ACHN (cell line): ENCODE results near the gene PHLDA2.

ENCODE experiments used
- DNase-seq: peaks from one replicate; pipeline ENCODE4 v3.0.0-alpha.2; 2015
- in situ Hi-C: cut with HindIII; loops from 2 replicates; pipeline ENCODE4 v1.10.0; 2017; ENCODE audit warnings: low sequenced_read_pairs, low pct_ligation_motif_present, low pct_unique_long_range_greater_than_20kb

The PHLDA2 gene

DNA sequence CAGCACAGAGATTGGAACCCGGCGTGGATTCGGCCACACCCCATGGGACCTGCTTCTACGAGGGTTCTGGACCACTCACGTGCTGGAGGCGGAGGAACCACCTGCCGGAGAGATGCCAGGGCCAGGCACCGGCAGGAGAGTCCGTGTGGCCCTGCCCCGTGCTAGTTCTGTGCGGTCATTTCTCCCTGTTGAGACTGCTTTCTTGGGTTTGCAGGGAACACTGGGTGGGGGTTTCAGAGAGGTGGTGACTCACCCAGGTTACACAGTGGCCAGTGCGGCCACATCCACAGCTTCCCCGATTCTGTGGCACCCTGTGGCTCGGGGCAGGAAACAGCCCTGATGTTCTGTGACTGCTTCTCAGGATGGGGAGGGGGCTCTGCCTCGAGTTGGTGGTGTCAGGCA, 3.6 kb upstream of the PHLDA2 start:
- DNase-seq: peak; percentile 51
- in situ Hi-C loops: no loop called here

DNA sequence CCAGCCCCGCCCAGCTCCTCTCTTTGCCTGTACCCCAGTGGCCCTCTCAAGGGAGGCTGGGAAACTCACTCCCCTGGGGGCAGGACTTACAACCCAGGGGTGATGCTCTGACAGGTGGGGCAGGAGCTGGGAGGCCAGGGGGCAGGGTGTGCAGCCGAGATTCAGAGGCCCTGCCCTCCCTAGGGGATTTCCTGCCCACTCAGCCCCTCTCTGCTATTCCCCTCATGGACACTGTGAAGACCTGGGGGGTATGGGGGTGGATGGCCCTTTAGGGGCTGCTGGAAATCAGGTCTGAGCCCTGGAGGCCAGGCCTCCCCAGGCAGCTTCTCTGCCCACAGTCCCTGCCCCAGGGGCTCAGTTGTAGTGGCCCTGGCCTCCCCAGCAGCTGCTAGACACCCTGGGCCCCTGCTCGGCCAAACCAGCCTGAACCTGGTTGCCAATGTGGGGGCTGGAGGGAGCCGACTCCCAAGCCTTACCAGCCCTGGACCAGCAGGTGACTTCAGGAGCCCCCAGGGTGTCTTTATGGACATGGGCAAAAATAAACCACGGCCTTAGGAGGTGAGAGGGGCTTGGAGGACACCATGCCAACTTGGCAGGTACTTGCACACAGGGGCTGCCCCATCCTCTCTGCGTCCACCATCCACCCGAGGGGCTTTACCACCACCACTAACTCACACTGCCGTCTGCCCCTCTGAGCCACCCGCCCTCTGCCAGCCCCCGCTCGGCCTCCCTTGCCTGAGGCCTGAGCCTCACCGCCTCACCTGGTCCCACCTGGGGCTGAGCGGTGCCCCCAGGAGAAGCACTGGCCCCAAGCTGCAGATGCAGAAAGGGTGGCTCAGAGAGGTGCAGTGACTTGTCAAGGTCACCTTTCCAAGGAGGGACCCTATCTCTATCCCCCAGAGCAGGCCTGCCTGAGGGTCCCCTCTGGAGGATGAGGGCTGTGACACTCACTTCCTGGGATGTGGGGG, 2.8 kb upstream of the PHLDA2 start:
- in situ Hi-C loops: no loop called here
- no peak for DNase-seq

DNA sequence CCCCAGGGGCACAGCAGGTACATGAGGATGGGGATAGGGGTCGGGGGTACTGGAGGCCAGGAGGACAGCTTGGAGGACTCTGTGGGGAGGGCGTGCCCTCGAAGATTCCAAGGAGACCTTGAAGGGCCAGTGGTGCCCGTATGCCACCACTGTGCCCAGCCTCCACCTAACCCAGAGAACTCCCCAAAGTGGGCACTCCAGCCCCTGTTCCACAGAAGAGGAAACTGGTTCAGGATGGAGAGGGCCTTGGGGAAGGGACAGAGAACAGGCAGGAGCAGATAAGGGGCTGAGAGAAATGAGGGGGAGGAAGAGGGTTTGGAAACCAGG, 2.2 kb upstream of the PHLDA2 start:
- in situ Hi-C loops: no loop called here

DNA sequence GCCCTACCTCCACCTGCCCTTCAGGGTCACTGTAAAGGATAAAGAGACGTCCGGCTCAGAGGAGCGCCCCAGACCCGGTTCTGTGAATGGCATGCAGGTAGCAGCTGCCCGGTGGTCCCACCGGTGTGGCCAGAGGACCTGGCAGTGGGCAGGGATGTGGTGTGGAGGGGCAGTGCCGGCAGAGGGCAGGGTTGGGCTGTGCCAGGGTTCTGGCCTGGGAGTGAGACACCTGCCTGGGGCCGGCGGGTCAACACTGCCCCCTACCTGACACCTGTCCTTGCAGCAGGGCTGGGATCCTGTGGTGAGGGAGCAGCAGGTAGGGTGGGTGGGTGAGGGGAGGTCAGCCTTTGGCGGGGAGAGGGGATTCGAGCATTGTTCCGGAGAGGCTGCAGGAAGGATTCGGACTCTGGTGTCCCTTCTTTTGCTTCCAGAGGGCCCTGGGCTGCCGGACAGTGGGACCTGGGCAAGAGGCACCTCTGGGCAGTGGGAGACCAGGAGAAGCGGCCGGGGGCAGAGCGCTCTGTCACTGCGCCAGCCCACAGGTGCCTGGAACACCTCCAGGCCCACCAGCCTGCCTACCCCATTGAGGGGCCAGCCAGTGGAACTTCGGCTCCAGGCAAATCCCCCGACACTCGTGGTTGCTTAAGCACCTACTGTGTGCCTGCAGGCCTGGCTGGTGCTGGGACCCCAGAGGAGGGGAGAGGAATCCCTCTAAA, 1.6 kb upstream of the PHLDA2 start:
- DNase-seq: peak; percentile 78
- in situ Hi-C loops: no loop called here

More for the DNA sequence above, 2.2 kb upstream of the PHLDA2 start:
- no peak for DNase-seq

DNA sequence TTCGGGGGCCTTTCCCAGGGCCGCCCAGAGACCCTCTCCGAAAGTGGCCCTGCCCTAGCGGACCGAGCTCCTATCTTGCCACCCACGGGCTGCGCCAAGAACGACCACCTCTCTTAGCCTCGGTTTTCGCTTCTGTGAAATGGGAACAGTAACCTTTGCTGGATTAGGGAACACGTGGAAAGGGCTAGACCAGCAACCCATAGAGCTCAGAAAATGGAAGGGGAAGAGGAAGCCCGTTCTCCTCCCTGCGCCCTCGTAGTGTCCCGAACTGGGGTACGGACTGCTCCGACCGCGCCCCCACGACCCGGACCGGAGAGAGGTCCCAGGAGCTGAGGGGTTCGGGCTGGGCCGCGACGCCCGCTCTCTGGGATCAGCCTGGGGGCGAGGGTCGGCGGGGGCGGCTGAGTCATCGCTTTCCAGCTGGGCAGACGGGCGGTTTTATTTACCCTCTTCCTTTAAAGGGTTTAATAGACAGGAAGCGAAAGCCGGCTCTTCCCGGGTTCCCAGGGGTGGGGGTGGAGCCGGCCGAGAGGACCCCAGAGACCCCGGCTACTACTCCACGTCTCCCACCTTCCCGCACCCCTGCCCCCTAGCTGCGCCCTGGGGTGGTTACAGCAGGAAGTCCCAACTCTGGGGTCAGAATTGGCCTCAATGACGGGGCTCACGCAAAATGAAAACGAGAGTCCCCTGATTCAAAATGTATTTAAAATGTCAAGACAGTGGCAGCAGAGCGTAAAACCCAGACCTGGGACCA, 907 bp upstream of the PHLDA2 start:
- in situ Hi-C loops: no loop called here
- DNase-seq: peak; percentile 49

DNA sequence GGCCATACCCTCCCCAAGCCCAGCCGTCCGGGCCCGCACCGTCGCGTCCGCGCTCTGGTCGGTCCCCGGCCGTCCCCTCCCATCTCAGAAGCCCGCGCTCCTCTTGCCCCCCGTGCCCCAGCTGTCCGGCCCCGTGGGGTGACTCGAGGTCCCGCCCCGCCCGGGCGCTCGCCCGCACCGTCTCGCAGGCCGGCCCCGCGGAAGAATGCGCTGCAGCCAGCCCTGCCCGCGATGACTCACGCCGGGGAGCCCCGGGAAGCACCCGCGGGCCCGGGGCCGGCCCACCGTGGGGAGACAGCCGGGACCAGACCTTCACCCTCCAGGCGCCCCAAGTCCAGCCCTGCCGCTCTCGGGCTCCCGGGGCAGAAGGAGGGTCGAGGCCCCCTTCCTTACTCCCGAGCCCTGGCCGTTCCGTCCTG, 320 bp upstream of the PHLDA2 start:
- DNase-seq: peak; percentile 83
- in situ Hi-C loops: no loop called here

DNA sequence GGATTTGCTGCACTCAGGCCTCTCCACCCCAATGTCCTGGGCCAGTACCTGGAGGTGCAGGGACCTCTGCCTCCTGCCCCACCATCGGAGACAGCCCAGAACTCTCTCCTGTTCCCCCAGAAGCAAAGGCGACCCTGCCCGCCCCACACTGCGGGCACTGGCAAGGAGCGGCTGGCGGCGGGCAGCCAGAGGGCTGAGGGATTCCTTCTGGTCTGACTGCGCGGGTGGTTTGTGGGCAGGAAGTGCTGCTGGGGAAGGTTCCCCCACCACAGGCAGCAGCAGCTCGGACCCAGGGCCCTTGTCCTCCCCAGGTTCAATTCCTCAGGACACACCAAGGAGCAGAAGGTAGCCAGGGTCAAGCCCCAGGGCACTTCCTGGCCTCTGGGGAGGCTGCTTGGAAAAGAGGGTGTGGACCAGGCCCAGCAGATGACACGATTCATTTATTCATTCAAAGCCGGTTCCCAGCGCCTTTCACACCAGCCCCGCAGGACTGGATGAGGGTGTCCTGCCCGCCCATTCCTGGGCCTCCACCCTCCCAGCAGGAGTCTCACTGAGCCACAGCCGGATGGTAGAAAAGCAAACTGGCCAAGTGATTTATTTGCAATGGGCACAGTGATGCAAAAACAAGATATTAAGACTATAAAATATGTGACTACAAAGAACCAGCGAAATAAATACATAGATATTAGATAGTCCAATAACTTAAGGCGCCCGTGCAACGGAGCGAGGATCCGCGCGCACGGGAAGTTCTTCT, 1.2 kb downstream of the PHLDA2 start:
- peak; percentile 36 for DNase-seq
- in situ Hi-C loops: no loop called here

DNA sequence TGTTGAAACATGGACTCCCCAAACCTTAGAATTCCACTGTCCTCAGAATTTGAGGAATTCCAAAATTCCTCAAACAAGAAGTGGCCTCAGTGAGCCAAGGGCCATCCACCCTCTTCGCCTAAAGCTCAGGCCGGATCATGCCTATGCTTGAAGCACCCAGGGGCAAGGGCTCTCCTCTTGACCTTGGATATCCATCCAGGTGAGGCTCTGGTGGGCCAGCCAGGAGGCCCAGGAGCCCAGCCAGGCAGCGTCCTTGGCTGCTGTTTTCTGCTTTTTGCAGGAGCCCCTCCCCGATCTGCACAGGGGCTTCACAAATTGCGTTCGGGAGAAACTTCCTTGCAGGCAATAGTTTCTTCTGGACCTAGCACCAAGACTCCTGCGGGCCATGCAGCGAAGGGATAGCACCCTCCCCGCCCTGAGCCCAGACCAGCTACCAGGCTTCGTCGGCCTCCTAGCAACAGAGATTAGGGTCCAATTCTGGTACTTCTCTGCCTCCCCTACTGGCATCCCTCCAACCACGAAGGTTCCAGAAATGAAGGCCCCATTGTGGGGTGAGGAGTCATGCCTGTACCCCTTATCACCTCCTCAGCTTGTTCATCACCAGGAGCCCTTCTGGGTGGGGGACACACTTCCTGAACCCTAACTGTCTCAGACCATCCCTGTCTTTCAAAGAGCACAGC, 2.0 kb downstream of the PHLDA2 start:
- no peak for DNase-seq
- in situ Hi-C loops: no loop called here

DNA sequence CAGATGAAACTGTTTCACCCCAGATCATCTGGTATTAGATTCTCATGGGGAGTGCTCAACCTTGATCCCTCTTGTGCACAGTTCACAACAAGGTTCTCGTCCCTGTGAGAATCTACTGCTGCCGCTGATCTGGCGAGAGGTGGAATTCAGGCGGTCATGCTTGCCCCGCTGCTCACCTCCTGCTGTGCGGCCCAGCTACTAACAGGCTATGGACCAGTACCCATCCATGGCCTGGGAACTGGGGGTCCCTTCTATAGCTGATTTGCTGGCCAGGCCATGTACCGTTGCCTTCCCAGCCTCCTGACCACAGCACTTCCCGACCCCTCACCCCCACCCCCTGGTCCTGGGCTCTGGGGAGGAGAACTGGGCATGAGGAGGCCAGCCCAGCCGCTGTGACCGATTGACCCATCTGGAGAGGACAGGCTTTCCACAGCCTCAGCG, 2.6 kb downstream of the PHLDA2 start:
- in situ Hi-C loops: no loop called here
- no peak for DNase-seq

DNA sequence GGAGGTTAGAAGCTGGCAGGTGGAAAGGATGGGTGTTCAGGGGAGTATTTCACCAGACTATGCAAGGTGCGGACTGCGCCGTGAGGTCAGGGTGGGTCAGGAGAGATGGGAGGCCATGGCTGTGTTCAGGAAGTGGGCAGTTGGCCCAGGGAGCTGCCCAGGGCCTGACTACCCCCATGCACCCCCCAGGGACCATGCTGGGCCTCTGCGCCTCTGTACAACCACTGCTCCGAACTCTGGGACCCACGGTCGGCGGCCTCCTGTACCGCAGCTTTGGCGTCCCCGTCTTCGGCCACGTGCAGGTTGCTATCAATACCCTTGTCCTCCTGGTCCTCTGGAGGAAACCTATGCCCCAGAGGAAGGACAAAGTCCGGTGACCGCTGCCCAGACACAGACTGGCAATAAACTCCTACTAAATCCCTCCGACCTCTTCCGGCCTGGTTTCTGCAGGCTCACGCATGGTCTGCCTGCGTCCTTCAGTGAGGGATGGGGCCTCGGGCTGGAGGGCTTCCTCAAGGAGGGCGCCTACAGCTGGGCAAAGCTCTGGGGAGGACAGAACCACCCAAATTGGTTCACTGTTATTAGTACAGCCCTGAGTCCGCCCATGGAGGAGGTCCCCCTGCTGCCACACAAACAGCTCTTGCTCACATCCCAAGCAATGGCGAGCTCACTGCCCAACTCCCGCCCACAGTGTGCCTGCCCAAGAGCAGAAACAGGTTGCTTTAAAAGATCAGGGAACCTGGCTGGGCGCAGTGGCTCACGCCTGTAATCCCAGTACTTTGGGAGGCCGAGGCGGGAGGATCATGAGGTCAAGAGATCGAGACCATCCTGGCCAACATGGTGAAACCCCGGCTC, 4.2 kb downstream of the PHLDA2 start:
- no peak for DNase-seq
- in situ Hi-C loops: no loop called here

DNA sequence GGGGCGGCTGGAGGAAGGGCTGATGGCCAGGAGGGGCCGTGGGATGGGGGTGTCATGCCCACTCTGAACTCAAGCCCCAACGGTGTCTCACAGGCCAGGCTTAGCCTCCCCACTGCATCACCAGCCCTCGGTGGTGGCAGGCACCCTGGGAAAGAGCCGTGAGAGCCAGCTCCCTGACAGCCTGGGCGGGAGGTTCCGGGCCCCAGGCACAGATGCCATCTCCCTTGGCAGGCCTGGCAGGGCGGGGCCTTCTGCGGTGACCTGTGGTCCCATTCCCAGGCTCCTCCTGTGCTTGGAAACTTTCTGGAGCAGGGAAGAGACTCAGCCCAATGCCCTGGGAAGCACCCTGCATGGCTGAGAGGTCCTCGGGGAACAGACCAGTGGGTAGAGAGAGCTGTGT, 4.8 kb downstream of the PHLDA2 start:
- DNase-seq: no peak
- in situ Hi-C loops: no loop called here

DNA sequence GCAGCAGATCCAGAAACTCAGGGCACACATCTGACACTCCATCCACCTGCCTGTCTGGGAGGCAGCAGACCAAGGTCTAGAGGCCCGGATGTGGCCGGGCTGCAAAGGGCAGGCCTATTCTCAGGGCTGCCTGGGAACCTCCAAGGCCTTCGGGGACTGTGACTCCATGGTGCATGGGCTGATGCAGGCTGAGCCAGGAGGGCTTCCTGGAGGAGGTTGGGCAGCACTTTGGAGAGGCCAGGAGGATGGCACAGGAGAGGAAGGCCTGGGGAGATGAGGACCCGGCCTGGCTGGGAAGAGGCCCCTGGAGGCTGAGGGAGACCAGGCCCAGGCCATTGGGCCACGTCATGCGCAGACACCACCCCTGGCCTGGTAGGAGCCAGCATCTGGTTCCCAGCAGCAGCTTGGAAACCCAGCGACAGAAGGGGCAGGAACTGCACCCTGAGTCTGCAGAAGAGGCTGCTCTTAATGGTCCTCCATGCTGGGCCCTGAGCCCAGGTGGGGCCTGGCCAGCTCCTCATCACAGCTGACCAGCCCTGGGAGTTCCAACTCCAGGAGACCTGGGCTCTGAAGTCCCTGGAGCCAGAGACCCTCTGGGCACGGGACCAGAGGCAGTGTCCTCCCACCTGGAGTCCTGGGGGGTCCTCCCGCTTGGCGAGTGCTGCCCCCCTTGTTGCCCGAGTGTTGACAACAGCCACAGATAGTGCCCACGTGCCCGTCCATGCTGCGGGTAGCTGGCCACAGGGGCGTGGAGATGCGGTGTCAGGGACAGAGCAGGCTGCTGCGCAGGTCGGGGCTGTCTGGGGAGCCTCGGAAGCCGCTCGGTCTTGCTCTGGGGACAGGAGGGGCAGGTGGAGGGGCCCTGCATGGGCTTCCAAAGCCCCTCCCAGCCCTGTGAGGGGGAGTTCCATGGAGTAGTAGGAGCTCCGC, 5.5 kb downstream of the PHLDA2 start:
- no peak for DNase-seq
- in situ Hi-C loops: no loop called here

DNA sequence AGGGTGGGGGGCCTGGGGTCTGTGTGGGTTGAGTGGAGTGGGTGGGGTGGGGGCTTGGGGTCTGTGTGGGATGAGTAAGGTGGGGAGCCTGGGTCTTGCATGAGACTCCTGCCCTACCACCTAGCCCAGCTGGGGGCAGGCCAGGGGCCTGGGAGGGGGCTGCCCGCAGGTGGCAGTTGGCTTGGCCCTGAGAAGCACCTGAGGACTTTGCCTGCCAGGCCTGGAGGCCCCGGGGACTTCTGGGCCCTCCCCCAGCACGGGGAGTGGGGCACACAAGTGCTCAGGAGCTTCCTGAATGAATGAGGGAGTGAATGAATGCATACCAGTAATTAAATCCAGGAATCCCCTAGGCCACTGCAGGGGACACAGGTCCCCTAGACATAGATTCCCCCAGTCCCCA, 6.6 kb downstream of the PHLDA2 start:
- in situ Hi-C loops: no loop called here
- no peak for DNase-seq

DNA sequence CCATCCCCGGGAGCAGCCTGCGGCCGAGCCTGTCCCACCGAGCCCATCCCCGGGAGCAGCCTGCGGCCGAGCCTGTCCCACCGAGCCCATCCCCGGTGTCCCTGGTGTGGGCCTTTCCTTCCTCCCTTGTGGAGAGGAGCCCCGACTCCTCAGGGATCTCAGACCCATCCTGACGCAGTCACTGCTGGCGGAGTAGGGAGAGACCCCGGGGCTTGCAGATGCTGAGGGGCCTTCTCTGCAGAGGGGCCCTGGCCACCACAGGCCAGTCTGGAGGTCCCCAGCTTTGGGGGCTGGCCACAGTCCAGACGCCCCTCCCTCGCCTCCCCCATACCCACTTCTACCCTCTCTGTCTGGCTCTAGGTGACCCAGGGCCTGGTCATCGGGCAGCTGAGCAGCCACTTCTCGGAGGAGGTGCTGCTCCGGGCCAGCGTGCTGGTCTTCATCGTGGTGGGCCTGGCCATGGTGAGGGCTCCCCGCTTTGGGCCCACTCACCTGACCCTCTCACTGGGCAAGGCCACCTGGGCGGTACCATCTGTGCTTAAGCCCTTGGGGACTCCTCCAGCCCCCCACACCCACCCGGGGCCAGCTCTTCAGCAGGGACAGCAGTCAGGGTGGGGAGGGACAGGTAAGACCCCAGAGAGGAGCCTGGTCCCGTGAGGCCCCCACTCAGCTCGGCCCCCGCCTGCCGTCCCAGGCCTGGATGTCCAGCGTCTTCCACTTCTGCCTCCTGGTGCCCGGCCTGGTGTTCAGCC, 7.3 kb downstream of the PHLDA2 start:
- in situ Hi-C loops: no loop called here
- DNase-seq: no peak

DNA sequence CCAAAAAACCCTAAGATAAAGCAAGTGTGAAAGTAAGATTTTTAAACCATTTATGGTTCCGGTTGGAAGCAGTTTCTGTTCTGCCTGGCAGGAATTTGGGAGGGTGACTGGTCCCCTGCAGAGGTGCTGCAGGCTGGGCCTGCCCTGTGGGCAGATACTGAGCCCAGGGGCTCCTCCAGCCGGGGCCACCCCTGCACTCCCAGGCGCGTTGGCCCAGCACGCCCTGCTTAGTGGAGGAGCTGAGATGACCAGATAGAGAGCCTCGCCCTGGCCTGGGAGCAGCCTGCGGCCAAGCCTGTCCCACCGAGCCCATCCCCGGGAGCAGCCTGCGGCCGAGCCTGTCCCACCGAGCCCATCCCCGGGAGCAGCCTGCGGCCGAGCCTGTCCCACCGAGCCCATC, 8.0 kb downstream of the PHLDA2 start:
- no peak for DNase-seq
- in situ Hi-C loops: no loop called here

DNA sequence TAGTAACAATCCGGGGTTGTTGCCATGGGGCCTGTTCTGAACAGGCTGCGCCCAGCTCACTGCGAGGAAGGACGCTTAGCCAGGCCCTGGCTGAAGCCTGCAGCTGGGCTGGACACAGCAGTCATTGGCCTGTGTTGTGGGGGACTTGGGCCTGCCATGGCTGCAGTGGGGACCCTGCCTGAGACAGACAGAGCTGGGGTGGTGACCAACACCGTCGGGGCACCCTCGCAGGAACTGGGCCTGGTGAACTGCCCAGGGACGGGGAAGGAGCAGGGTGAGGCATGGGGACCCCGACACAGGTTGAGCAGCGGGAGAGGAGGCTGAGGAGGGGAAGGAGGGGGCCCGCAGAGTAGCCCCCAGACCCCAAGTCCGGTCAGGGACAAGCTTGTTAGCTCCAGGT, 8.9 kb downstream of the PHLDA2 start:
- DNase-seq: no peak
- in situ Hi-C loops: no loop called here
